ENCODE data around the gene ADGRV1. TPM values are rescaled to one million over a fixed set of nuclear protein-coding genes. Genes with fewer than 3 reads are reported as not detected.
"Not testable (repeated sequence)": the region's sequence is repeated elsewhere in the genome, so short reads cannot be mapped to it uniquely, and the experiment has no call there.

ADGRV1 gene
- total and polyA plus RNA-seq, 7 donors = 0.05 to 0.83 (median 0.11) TPM; not detected in 1

GRCh38 chr5:91049112-91049511 lies 490.5 kb downstream of the ADGRV1 start:
- no peaks in the 10 kb centered on the region for H3K36me3 ChIP-seq (ENCODE audit: insufficient read depth in 1 of 2, low read depth in 1 of 2)
- intact Hi-C loops (cut with DNase I) = no loop called here

GRCh38 chr5:91049800-91050199 lies 491.2 kb downstream of the ADGRV1 start:
- no peaks in the 10 kb centered on the region for H3K4me1 ChIP-seq
- WGBS, 3 donors = 87 to 92% (median 92%) methylated on average over 2 of the region's 2 CpGs
- no peaks in the 10 kb centered on the region for H3K27me3 ChIP-seq (ENCODE audit: insufficient read depth in 3 of 3, low read length in 2 of 3)
- H3K4me3 ChIP-seq = no peak overlapping the region
- H3K27ac ChIP-seq = no peak overlapping the region
- ATAC-seq (no peak), DNase-seq (no peak)
- H3K9me3 ChIP-seq = peaks cover 5% of the 10 kb centered on the region
- H3K36me3 ChIP-seq (ENCODE audit: insufficient read depth in 1 of 2, low read depth in 1 of 2) = no peaks in the 10 kb centered on the region
- intact Hi-C loops (cut with DNase I) = no loop called here
- no peak for TF ChIP-seq CTCF (IDR thresholded peaks at IDR 0.05)

More at GRCh38 chr5:91049112-91049511, 490.5 kb downstream of the ADGRV1 start:
- H3K4me1 ChIP-seq = no peaks in the 10 kb centered on the region
- H3K4me3 ChIP-seq = no peak overlapping the region
- no peaks in the 10 kb centered on the region for H3K27me3 ChIP-seq (ENCODE audit: insufficient read depth in 3 of 3, low read length in 2 of 3)
- no peak for ATAC-seq
- DNase-seq = no peak
- TF ChIP-seq CTCF (IDR thresholded peaks at IDR 0.05) = no peak
- peaks cover 5% of the 10 kb centered on the region for H3K9me3 ChIP-seq
- H3K27ac ChIP-seq = no peak overlapping the region

GRCh38 chr5:91052411-91052810 lies 493.8 kb downstream of the ADGRV1 start:
- H3K27ac ChIP-seq; H3K27me3 ChIP-seq (ENCODE audit: insufficient read depth in 3 of 3, low read length in 2 of 3); H3K9me3 ChIP-seq; H3K4me3 ChIP-seq; H3K4me1 ChIP-seq; H3K36me3 ChIP-seq (ENCODE audit: insufficient read depth in 1 of 2, low read depth in 1 of 2); intact Hi-C loops (cut with DNase I); ATAC-seq; DNase-seq: not testable (repeated sequence)
- WGBS, 3 donors = 93 to 95% (median 95%) methylated on average over 8 of the region's 8 CpGs

- Histone ChIP-seq H3K36me3 (ENCODE audit: insufficient read depth in 1 of 2, low read depth in 1 of 2) (no peaks in the 10 kb centered on the region), H3K4me1 (no peaks in the 10 kb centered on the region), H3K9me3 (no peaks in the 10 kb centered on the region), H3K4me3 (no peak overlapping the region), H3K27me3 (ENCODE audit: insufficient read depth in 3 of 3, low read length in 2 of 3) (peaks cover 0 to 2% (median 0%) of the 10 kb centered on the region in 3 donors), H3K27ac (no peak overlapping the region)
- intact Hi-C loops (cut with DNase I) = no loop called here
- no peak for TF ChIP-seq CTCF (IDR thresholded peaks at IDR 0.05)
- DNase-seq = no peak
- ATAC-seq = no peak
- WGBS, 3 donors = 44 to 52% (median 50%) methylated on average over 4 of the region's 4 CpGs
Observed at GRCh38 chr5:91052977-91053740, 494.6 kb downstream of the ADGRV1 start.

GRCh38 chr5:91053741-91054025 lies 495.1 kb downstream of the ADGRV1 start:
- intact Hi-C loops (cut with DNase I) = no loop called here
- Histone ChIP-seq H3K36me3 (ENCODE audit: insufficient read depth in 1 of 2, low read depth in 1 of 2) (no peaks in the 10 kb centered on the region), H3K4me3 (no peak overlapping the region), H3K9me3 (no peaks in the 10 kb centered on the region), H3K27me3 (ENCODE audit: insufficient read depth in 3 of 3, low read length in 2 of 3) (peaks cover 0 to 4% (median 0%) of the 10 kb centered on the region in 3 donors), H3K4me1 (no peaks in the 10 kb centered on the region), H3K27ac (no peak overlapping the region)
- DNase-seq = no peak
- ATAC-seq = no peak
- no peak for TF ChIP-seq CTCF (IDR thresholded peaks at IDR 0.05)
- 76 to 81% (median 76%) methylated on average over 1 of the region's 1 CpG for WGBS, 3 donors
